GM19239 (cell line): ENCODE results near the gene MGST2.
"Not testable (repeated sequence)": the region's sequence is repeated elsewhere in the genome, so short reads cannot be mapped to it uniquely, and the experiment has no call there.

Source experiments
- DNase-seq: peaks from one replicate; pipeline ENCODE4 v3.0.0; 2011; ENCODE audit warnings: low spot score; ENCODE audit not compliant: insufficient read length
- FAIRE-seq: peaks from 2 replicates; lab custom pipeline; 2011; peaks lifted over from hg19 to GRCh38; lab: Jason Lieb, UNC

The MGST2 gene

GRCh38 chr4:139696491-139696890 is 30.9 kb downstream of the MGST2 start:
- DNase-seq, result no peak
- FAIRE-seq, result no peak

- FAIRE-seq, DNase-seq: not testable (repeated sequence)
Observed at GRCh38 chr4:139698167-139698925, 32.7 kb downstream of the MGST2 start.

GRCh38 chr4:139700568-139700967 is 34.9 kb downstream of the MGST2 start:
- FAIRE-seq (no peak), DNase-seq (no peak)

- DNase-seq (no peak), FAIRE-seq (no peak)
Observed at GRCh38 chr4:139704915-139705485, 39.4 kb downstream of the MGST2 start.

- no peak for DNase-seq
- FAIRE-seq, result no peak
Observed at GRCh38 chr4:139709660-139710059, 44.0 kb downstream of the MGST2 start.

GRCh38 chr4:139710073-139710472 is 44.5 kb downstream of the MGST2 start:
- no peak for DNase-seq
- FAIRE-seq, result no peak

- FAIRE-seq (no peak), DNase-seq (no peak)
Observed at GRCh38 chr4:139711461-139711860, 45.8 kb downstream of the MGST2 start.

- FAIRE-seq (no peak), DNase-seq (no peak)
Observed at GRCh38 chr4:139712882-139713281, 47.3 kb downstream of the MGST2 start.

GRCh38 chr4:139715746-139716391 is 50.2 kb downstream of the MGST2 start:
- DNase-seq, result no peak
- no peak for FAIRE-seq

- no peak for DNase-seq
Observed at GRCh38 chr4:139718358-139718757, 52.7 kb downstream of the MGST2 start.

GRCh38 chr4:139718833-139719232 is 53.2 kb downstream of the MGST2 start:
- DNase-seq, result no peak
- FAIRE-seq, result no peak

More at GRCh38 chr4:139718358-139718757, 52.7 kb downstream of the MGST2 start:
- FAIRE-seq, result no peak

GRCh38 chr4:139719381-139720101 is 53.9 kb downstream of the MGST2 start:
- FAIRE-seq, result no peak
- DNase-seq, result no peak

GRCh38 chr4:139720806-139721205 is 55.2 kb downstream of the MGST2 start:
- FAIRE-seq (no peak), DNase-seq (no peak)

- no peak for FAIRE-seq
- no peak for DNase-seq
Observed at GRCh38 chr4:139721789-139722188, 56.2 kb downstream of the MGST2 start.

GRCh38 chr4:139725236-139725635 is 59.6 kb downstream of the MGST2 start:
- FAIRE-seq, result no peak
- no peak for DNase-seq

GRCh38 chr4:139726615-139727014 is 61.0 kb downstream of the MGST2 start:
- DNase-seq (no peak), FAIRE-seq (no peak)

- FAIRE-seq, result no peak
- DNase-seq, result no peak
Observed at GRCh38 chr4:139728146-139728545, 62.5 kb downstream of the MGST2 start.

GRCh38 chr4:139728840-139729239 is 63.2 kb downstream of the MGST2 start:
- FAIRE-seq (no peak), DNase-seq (no peak)

- FAIRE-seq, result no peak
Observed at GRCh38 chr4:139732991-139733570, 67.5 kb downstream of the MGST2 start.

GRCh38 chr4:139734201-139734874 is 68.7 kb downstream of the MGST2 start:
- no peak for FAIRE-seq
- no peak for DNase-seq

More at GRCh38 chr4:139732991-139733570, 67.5 kb downstream of the MGST2 start:
- DNase-seq, result no peak
